Suprapubic skin (tissue), 4 donors: ENCODE data around the gene CAPN9.

ENCODE experiments used
- POLR2A ChIP-seq, 2 donors: fragments of 450-650 bp; IDR thresholded peaks; one replicate each; pipeline ENCODE4 v1.6.1; 2017; ENCODE audit warnings: antibody characterized with exemption in 2 of 2, mild to moderate bottlenecking in 2 of 2, moderate library complexity in 2 of 2
- POLR2AphosphoS5 ChIP-seq, 3 donors: sonication (generic); formaldehyde crosslinking; IDR thresholded peaks; one replicate each; pipeline ENCODE4 v1.6.1; 2017; ENCODE audit warnings: antibody characterized with exemption in 3 of 3
- TF ChIP-seq, protein P1 (sequence below), 2 donors: fragments of 200-600 bp in 1 of 2; fragments of 450-650 bp in 1 of 2; sonication (generic) in 1 of 2; IDR thresholded peaks; one replicate each; pipeline ENCODE4 v1.5.1; 2016 to 2019; ENCODE audit warnings: antibody characterized with exemption in 2 of 2, mild to moderate bottlenecking in 1 of 2, moderate library complexity in 1 of 2

DNA sequence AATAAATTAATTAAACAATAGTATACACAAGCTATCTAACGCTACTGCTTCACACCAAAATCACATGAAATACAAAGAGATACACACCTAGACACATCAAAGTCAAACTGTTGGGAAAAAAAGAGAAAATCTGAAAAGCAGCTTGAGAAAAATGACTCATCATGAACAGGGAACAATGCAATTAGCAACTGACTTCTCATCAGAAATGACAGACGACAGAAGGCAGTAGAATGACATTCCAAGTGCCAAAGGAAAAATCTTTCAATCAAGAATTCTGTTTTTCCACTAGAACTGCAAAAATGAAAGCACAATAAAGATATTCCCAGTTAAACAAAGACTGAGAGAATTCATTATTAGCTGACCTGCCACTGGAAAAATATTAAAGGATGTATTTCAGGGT lies 57.2 kb downstream of the CAPN9 start:
- TF ChIP-seq POLR2A (IDR thresholded peaks at IDR 0.05) = no peak
- TF ChIP-seq, protein P1, sequence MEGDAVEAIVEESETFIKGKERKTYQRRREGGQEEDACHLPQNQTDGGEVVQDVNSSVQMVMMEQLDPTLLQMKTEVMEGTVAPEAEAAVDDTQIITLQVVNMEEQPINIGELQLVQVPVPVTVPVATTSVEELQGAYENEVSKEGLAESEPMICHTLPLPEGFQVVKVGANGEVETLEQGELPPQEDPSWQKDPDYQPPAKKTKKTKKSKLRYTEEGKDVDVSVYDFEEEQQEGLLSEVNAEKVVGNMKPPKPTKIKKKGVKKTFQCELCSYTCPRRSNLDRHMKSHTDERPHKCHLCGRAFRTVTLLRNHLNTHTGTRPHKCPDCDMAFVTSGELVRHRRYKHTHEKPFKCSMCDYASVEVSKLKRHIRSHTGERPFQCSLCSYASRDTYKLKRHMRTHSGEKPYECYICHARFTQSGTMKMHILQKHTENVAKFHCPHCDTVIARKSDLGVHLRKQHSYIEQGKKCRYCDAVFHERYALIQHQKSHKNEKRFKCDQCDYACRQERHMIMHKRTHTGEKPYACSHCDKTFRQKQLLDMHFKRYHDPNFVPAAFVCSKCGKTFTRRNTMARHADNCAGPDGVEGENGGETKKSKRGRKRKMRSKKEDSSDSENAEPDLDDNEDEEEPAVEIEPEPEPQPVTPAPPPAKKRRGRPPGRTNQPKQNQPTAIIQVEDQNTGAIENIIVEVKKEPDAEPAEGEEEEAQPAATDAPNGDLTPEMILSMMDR (IDR thresholded peaks at IDR 0.05) = no peak
- no peak for TF ChIP-seq POLR2AphosphoS5 (IDR thresholded peaks at IDR 0.05)
